M059J (cell line): Measurements from ENCODE around the gene ADGRD1. TPM values are rescaled to one million over a fixed set of nuclear protein-coding genes. Genes with fewer than 3 reads are reported as not detected.
A peak's percentile ranks its signal among the peaks of the same experiment; 100 is the strongest.
"Not testable (repeated sequence)": the region's sequence is repeated elsewhere in the genome, so short reads cannot be mapped to it uniquely, and the experiment has no call there.

Experiments used
- DNase-seq: peaks from one replicate; pipeline ENCODE4 v3.0.0-alpha.2; 2012; ENCODE audit warnings: low read depth
- total RNA-seq: library from RNA; depleted of rRNA; stranded (reverse); fragments of >200 nt; shearing (Covaris generic); gene quantifications from 2 replicates; pipeline ENCODE4 v1.2.3, GENCODE V29; 2014; rRNA removed

Gene ADGRD1
- total RNA-seq, result not detected in 2 replicates

DNA sequence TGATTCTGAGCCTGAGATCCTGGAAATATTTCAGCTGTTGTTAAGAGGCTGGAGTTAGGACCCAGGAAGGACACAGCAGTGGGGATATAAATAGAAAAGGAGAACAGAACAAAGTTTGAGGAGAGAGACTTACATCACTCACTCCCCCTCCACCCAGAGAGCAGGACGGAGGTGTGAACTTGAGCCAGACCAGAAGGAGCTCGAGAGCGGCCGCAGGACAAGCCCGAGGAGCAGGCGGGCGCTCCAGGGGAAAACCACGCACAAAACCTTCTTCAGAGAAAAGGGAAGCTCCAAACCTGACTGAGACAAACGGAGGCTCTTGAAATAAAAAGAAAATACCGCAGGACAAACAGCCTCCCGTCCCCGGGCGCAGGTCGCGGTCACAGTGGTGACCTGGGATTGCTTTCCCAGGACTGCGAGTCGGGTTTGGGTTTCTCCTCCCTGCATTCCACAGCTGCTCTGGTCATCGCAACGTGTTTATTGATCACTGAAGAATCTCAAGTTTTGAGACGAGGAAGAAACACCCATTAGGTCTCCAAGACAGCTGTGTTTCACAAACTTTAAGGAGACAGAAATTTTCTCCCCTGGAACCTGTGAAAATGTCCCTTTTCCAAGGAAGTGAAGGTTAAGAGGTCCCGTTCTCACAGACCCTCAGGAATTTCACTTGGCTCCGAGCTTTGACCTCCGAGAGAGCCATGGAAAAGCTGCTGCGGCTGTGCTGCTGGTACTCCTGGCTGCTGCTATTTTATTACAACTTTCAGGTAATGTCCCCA lies at the start of gene ADGRD1:
ADGRD1 (plus strand) TSS at position 137 of the 773 bp plus-strand sequence; CDS start at position 696, 559 bp downstream.
- no peak for DNase-seq

DNA sequence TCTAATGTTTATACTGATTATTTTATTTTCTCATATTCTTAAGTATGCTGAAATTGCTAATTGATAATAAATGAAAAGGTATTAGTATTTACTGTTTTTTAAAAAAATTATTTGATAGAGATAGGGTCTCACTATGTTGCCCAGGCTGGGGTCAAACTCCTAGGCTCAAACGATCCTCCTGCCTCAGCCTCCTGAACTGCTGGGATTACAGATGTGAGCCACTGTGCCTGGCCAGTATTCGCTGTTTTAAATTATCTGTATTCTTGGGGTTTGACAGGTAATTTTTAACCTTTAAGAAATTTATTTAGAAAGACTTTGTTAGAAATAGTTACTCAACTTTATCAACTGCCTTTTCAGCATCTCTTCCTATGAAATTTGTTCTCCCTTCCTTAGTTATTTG lies 49.6 kb upstream of the ADGRD1 start:
- DNase-seq, result no peak

DNA sequence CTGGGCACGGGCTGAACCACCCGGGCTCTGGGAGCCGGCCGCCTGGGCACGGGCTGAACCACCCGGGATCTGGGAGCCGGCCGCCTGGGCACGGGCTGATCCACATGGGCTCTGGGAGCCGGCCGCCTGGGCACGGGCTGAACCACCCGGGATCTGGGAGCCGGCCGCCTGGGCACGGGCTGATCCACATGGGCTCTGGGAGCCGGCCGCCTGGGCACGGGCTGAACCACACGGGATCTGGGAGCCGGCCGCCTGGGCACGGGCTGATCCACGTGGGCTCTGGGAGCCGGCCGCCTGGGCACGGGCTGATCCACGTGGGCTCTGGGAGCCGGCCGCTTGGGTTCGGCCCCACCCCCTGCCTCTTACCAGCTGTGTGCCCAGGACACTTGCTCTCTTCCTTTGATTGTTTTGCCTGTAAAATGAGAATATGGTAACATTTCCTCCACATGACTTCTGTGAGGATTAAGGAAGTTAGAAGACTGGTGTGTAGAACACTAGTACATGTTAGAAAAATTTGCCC lies 48.7 kb upstream of the ADGRD1 start:
- DNase-seq, result not testable (repeated sequence)

DNA sequence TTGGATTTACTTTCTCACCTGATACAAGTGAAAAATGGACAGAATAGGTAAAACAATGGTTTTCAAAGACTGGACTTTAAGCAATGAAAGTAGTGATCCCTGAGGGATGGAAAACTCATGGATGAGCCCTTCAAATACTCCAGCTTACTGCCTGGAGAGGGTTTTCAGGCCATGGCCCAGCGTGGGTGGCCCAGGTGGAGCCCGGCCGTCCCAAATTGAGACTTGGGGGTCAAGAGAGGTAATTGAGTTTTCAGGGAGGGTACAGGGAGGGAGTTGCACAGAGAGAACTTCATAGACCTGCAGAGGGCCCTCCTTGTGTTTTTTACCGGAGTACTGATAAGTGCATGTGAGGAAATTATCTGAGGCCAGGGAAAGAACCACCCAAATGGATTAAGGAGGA lies 44.6 kb upstream of the ADGRD1 start:
- DNase-seq, result no peak

DNA sequence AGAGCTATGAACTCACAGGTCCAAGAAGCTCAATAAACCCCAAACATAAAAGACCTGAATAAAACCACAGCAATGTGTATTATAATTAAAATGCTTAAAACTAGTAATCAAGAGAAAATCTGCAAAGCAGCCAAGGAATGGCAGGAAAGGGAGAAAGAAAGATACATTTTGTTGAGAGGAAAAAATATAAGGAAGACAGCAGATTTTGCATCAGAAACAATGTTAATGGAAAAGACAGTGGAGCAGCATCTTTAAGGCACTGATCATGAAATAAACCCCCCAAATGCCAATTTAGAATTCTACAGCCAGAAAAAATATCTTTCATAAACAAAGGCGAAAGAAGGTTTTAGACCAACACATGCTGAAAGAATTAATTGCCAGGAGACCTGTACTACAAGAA lies 42.5 kb upstream of the ADGRD1 start:
- no peak for DNase-seq

DNA sequence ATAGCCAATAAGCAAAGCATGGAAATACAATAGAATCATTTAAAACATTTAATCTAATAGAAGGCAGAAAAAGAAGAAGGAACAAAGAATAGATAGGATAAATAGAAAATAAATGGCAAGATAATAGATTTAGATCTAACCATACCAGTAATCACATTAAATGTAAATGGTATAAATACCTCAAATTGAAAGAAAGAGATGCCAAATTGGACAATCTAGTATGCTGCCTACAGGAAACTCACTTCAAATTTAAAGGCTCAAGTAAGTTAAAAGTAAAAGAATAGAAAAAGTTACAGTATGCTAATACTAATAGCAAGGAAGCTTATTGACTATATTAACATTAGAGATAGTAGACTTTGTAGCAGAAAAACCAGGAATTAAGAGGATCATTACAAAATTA lies 41.8 kb upstream of the ADGRD1 start:
- no peak for DNase-seq

DNA sequence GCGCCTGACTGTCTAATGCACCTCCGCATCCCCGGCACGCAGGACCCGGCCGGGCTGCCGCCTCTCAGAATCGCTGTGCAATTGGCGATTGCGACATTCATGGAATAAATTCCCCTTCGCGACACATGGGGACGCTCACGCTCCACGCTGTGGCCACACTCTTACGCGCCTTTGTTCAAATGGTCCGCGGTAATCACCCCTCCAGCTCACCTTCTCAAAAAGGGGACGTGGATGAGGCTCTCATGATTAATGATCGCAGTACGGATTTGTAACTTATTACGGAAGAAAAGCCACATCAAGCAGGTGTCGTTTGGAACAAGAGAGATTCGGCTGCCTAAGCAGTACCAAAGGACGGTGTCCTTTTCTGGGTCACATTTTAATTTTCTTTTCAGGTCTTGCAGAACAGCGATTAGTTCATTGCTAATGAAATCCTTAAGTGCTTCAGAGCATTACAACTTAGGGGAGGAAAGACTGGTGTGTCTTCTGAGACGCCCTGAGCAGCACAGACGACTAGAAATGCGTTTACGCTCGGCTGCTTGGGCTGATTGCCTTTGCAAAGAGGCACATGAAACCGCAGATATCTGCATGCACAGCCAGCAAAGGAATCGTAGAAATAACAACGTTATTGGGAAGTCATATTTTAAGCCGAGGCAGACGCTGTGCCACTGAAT lies 37.3 kb upstream of the ADGRD1 start:
- peak; percentile 21 for DNase-seq

DNA sequence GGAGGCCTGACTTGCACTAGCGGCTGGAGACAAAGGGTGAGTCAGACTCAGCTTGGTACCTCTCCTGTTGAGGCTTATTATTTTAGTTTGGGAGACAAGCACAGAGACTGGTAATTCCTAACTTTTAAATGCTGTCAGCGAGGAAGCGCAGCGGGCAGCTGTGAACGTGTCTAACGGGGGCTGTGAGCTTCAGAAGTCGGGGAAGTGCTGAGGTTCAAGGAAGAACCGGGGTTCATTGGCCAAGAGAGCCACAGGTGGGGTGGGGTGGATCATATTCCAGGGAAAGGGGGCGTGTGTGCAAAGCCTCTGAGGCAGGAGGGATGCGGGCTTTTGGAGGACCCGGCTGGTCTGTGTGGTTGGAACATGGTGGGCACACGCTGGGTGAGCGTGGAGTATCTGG lies 36.1 kb upstream of the ADGRD1 start:
- no peak for DNase-seq

DNA sequence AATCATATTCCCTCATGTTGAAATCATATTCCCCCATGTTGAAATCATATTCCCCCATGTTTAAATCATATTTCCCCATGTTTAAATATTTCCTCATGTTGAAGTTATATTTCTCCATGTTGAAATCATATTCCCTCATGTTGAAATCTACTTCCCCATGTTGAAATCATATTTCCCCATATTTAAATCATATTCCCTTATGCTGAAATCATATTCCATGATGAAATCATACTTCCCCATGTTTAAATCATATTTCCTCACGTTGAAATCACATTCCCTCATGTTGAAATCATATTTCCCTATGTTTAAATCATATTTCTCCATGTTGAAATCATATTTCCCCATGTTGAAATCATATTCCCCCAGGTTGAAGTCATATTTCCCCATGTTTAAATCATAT lies 34.6 kb upstream of the ADGRD1 start:
- DNase-seq, result no peak

DNA sequence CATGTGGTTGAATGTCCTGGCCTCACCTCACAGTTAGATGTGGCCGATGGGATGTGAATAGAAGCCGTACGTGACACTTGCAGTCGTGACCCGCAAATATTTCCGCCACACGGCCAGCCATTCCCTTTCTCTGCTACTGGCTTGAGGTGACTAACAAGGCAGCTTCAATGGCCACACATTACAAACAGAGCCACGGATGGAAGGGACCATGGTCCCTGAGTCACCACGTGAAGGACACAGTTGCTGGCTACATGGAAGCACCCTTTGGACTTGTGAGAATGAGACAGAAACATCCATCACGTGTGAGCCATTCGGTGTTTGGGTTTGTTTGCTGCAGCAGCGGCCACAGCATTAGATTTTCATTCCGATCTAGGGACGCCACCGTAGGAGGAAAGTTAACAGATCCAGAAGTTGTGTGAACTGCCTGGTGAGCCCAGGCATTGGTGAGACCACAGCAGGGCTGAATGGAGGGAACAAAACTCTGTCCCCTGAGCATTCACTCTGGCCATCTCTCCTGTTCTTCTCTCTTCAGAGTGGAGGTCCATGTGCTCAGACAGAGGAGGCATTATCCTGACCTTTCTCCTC lies 33.5 kb upstream of the ADGRD1 start:
- no peak for DNase-seq

DNA sequence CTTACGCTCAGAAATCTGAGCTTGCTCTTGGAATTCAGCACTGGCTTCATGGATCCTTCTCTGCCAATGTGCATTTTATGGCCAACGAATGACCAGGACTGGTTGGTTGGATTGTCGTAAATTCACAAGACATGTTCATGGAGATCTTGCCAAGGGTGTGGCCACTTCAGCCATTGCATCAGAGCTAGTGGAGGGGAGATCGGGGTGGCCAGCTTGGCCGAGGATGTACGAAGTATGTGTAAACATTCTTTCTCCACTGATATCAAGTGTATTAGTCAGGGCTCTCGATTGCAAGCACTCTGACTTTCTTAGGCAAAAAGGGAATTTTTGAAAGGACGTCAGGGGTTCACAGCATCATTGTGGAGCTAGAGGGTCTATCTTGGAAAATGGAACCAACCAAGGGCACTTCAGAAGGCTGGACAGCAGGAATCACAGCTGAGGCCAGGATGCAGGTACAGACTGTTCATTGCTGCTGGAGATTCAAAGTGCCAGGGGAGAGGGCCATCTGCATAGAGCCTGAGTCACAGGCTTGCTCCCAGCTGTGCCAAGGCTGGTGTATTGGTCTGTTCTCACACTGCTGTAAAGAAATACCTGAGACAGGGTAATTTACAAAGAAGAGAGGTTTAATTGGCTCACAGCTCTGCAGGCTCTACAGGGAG lies 32.9 kb upstream of the ADGRD1 start:
- DNase-seq, result no peak

DNA sequence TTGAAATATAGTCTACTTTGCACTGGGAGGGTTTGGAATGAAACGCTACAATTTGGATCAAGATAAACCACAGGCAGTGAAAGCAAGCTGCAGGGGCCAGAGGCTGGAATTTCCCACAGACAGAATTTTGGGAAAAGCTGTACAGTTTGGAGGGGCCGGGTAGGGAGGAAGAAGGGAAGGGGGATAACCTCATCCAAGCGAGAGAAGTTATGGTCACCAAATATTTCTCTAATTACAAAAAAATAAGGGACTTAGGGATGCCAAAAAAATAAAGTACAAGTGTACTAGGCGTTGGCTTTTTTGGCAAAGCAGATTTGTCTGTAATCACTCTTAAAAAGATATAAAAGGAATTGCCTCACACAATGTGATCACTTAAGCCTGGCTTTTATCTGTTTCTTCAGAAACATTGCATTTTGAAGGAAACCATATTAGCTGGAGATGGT lies 31.2 kb upstream of the ADGRD1 start:
- no peak for DNase-seq

DNA sequence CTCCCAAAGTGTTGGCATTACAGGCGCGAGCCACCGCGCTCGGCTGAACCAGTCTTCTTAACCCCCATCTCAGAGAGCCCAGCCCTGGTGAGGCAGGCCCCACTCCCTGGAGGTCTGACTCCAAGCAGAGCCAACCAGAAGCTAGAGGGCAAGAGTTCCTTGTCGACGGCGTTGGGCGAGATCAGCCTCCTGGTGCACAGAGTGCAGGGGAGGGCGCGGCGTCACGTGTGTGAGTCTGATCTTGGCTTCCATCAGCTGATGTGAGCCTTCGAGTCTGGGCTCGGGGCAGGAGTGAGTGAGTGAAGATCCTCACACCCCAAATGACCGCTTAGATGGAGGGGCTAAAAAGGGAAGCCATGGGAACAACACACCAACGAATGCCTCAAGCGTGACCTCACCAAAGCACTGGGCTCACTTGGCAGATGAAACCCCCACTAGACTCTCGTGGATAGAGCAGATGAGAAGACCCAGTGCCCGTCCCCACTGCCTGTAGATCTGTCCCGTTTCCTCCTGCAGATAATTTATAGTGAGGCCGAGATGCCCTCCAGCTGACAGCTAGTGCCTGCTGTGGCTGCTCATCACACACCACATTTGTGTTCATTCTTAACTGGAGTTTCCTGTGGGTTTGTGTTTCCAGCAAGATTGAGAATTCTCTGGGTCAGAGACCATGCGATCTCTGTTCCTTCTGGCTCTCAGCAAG lies 28.6 kb upstream of the ADGRD1 start:
- DNase-seq, result no peak

DNA sequence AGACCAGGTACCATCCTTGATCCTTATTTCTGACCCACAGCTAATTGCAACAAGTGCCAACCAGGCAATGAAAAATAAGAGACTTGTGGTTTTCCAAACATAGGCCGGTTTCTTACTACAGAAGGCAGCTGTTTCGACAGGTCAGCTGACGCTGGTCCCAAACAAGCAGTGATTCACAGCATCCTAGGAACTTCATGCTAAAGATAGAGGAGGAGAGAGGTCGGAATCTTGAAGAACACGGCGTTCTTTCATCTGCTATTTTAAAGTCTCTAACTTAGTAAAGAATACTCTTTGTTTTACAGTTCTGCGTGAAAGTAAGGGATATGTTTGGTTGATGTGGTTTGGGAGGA lies 28.1 kb upstream of the ADGRD1 start:
- no peak for DNase-seq

DNA sequence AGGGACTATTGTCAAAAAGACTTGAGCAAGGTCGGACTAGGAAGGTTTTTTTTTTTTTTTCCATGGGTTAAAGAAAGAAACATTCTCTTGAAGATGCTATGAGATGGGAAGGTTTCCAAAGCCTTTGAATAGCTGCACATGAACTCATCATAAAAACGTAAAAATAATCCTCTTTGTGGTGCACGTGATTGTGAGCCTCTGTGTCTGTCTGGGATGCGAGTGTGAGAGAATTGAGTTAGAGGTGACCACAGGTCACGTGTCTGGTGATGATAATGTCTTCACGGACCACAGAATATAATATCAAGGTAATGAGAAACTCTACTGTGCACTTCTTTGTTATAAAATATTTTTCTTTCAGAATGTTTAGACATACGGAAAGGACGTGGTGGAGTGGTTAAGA lies 24.3 kb upstream of the ADGRD1 start:
- DNase-seq, result no peak

DNA sequence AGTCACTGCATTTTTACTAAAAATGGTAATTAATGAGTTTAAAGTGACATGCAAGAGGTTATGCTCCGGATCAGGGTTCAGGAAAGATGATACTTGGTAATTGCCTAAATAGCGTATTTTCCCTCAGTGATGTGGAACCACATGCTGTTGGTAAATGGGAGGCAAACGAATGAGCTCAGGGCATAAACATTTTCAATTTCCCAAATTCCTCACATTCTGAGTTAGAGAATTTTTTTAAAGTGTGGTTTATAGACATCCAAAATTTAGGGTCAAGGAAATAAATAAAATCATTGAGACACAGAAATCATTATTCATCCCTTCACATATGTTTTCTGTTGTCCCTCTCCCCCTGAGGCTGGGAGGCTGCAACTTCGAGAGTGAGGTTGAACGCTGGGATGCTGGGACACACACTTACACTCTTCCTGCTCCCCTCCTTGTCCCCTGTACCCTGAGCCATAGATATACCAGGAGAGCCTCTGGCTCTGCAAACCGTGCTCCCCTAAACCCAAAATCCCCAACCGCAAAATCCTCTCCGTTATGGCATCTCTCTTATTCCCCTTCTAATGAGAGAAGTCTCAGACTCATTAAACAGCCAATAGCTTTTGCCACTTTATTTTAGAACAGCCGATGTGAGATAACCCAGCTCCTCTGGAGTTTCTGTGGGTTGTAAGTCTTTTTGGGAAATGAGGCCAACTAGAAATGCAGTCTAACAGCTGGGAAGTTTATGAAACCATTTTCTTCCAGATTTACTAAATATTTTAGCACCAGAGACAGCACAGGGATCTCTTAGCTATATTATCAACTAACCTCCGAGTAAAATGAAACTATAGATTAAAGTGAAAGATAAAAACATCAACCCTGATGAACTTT lies 21.4 kb upstream of the ADGRD1 start:
- DNase-seq, result no peak

DNA sequence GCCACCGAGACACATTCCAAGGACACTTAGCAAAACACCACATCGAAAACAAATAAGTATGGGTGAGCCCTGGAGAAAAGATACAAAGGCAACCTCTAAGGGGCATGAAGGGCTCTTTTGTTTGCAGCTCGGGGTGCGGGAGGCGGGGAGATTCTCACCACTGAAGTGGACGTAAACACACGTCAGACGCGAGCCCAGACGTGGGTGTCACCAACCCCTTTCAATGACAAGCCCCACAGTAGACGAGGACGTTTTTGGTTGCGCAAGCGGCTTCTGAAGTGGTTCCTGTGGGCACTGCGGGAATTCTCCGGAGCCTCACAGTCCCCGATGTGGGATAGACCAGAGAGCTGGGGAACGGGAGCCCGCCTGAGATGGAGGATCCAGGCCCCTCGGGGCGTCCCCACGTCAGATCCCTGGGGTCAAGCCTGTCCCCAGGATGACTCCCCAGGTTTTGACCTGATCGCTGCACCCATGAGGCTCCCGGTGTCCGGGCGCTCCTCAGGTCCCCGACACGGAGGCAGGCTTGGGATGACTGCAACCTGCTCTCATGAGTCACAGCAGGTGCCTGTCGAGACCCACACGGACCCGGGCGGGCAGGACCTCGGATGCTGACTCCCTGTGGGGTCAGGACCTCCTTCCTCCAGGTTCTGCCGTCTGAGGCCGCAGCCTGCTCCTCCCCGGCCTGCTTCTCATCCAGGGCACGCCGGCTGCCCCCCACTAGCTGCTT lies 20.3 kb upstream of the ADGRD1 start:
- DNase-seq, result no peak

DNA sequence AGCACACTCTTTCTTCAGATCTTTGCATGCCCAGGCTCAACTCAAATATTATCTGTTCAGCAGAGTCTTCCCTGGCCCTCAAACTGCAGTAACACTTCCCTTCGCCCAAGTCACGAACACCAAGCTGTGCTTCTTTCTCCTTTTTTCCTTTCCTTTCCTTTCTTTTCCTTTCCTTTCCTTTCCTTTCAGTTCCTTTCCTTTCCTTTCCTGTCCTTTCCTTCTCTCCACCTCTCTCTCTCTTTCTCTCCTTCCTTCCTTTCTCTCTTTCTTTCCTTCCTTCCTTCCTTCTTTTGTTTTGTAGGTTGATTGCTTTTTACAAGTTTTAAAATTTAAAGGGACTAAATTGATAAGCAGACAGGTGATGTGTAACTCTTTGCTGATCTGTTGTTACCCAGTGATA lies 19.0 kb upstream of the ADGRD1 start:
- no peak for DNase-seq

DNA sequence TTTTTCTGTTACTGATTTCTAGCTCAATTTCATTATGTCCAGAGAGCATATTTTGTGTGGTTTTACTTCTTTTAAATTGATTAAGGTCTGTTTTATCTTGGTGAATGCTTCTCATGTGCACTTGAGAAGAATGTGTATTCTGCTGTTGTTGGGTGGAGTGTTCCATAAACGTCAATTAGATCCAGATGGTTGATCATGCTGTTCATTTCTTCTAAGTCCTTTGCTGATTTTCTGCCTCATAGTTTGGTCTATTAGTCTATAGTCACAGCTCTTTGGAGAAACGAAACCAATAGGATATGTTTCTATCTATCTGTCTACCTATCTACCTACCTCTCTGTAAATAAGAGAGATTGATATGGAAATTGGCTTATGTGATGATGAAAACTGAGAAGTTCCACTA lies 17.1 kb upstream of the ADGRD1 start:
- DNase-seq, result no peak

DNA sequence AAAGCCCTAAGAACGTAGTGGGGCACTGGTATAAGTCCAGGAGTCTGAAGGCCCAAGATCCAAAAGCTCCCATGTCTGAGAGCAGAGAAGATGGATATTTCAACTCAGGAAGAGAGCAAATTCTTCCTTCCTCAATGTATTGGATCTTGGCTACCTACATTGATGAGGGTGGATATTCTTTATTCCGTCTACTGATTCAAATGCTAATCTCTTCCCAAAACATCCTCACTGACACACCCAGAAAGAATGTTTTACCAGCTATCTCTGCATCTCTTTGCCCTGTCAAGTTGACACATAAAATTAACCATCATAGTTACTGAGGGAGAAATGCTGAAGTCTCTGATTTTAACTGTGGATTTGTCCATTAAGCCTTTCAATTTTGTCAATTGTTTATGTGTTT lies 16.6 kb upstream of the ADGRD1 start:
- DNase-seq, result no peak
